GM19043 (cell line): ENCODE measurements around the gene SDK1.

Source experiments
- ATAC-seq: cut with Tn5 transposase; IDR thresholded peaks from one replicate; pipeline ENCODE4 v1.9.1; 2021; ENCODE audit warnings: low read depth; ENCODE audit not compliant: unreplicated experiment

SDK1 gene

GRCh38 chr7:4133491-4134044 lies 832.5 kb downstream of the SDK1 start:
- no peak for ATAC-seq

GRCh38 chr7:4134204-4134603 lies 833.2 kb downstream of the SDK1 start:
- no peak for ATAC-seq

- no peak for ATAC-seq
These were observed 833.6 kb downstream of the SDK1 start for GRCh38 chr7:4134631-4135030.

- no peak for ATAC-seq
These were observed 834.2 kb downstream of the SDK1 start for GRCh38 chr7:4135301-4135700.

- no peak for ATAC-seq
These were observed 835.0 kb downstream of the SDK1 start for GRCh38 chr7:4136036-4136435.

GRCh38 chr7:4136501-4137110 lies 835.6 kb downstream of the SDK1 start:
- no peak for ATAC-seq

- no peak for ATAC-seq
These were observed 836.5 kb downstream of the SDK1 start for GRCh38 chr7:4137552-4137951.

GRCh38 chr7:4138866-4139265 lies 837.8 kb downstream of the SDK1 start:
- no peak for ATAC-seq

- no peak for ATAC-seq
These were observed 838.9 kb downstream of the SDK1 start for GRCh38 chr7:4139656-4140625.

- ATAC-seq, result no peak
These were observed 839.9 kb downstream of the SDK1 start for GRCh38 chr7:4140933-4141332.

- ATAC-seq, result no peak
These were observed 842.0 kb downstream of the SDK1 start for GRCh38 chr7:4143006-4143405.

GRCh38 chr7:4143511-4144171 lies 842.6 kb downstream of the SDK1 start:
- no peak for ATAC-seq

- ATAC-seq, result no peak
These were observed 843.2 kb downstream of the SDK1 start for GRCh38 chr7:4144172-4144701.

GRCh38 chr7:4144811-4145510 lies 843.9 kb downstream of the SDK1 start:
- ATAC-seq, result no peak

- no peak for ATAC-seq
These were observed 844.5 kb downstream of the SDK1 start for GRCh38 chr7:4145576-4145975.

- no peak for ATAC-seq
These were observed 847.0 kb downstream of the SDK1 start for GRCh38 chr7:4147926-4148620.

GRCh38 chr7:4149236-4149635 lies 848.2 kb downstream of the SDK1 start:
- no peak for ATAC-seq

- ATAC-seq, result no peak
These were observed 848.6 kb downstream of the SDK1 start for GRCh38 chr7:4149645-4150044.

GRCh38 chr7:4150731-4151130 lies 849.7 kb downstream of the SDK1 start:
- ATAC-seq, result no peak

GRCh38 chr7:4151524-4151923 lies 850.5 kb downstream of the SDK1 start:
- no peak for ATAC-seq
